Dedifferentiated amniotic fluid mesenchymal stem cell (primary cell): ENCODE data around the gene ICA1.

Experiments
- DNase-seq: peaks from one replicate; pipeline ENCODE4 v3.0.0-alpha.2; 2016; ENCODE audit errors: extremely low spot score

ICA1 gene

DNA sequence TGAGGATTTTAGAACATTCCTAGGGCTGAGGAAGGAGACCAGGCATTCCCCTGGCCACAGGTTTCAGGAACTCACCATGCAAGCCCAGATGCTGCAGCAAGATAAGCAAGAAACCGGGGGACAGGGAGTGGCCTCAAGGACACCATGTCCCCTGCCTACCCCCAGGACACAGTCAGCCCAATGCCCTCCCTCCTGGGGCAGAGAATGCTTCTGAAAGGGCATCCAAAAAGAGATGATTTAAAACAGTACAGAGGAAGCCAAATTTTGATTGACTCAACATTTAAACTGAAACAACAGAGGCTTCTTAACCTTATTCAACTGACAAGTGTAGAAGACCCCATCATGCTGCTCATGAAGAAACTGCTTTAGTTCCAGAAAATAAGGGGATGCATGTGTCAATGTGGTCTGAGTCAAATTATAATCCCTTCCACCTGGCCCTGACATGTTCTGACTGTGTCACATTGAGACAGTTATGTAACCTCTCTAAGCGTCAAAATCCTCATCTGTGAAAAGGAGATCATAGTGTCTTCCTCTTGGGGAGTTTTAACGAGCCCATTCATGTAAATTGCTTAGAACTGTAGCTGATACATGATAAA, 60.0 kb downstream of the ICA1 start:
- DNase-seq: no peak

DNA sequence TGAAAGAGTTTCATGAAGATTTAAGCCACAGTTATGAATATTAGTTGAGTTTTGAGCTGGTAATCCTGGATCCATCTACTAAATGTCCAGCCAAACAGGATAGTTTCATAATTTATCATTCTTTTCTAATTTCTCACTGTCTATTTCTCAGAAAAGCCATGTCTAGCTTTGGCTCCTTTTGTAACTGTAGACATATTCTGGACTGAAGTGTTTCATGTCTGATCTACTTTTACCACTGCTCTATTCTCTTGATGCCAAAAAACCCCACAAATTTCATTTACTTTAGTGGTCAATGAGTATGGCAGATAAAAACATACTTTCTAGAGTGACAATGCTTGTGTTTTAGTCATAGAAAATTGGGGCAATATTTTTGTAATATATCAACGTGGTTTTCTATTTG, 61.2 kb downstream of the ICA1 start:
- DNase-seq: no peak

DNA sequence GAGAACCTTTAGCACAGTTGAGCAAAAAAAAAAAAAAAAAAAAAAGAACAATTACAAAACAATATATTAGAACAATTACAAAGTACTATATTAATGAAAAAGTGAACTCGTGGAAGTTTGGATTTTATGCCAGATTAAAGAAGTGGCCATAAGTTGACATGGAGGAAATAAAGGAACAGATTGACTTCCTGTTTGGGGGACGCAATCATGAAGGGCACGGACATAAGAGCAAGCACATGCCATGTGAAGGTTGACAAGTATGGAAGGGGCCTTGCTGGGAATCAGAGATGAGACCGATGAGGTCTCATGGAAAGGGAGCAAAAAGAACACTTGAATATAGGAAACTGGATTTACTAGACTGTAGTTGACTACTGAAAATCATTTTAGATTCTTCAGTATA, 61.7 kb downstream of the ICA1 start:
- DNase-seq: no peak

DNA sequence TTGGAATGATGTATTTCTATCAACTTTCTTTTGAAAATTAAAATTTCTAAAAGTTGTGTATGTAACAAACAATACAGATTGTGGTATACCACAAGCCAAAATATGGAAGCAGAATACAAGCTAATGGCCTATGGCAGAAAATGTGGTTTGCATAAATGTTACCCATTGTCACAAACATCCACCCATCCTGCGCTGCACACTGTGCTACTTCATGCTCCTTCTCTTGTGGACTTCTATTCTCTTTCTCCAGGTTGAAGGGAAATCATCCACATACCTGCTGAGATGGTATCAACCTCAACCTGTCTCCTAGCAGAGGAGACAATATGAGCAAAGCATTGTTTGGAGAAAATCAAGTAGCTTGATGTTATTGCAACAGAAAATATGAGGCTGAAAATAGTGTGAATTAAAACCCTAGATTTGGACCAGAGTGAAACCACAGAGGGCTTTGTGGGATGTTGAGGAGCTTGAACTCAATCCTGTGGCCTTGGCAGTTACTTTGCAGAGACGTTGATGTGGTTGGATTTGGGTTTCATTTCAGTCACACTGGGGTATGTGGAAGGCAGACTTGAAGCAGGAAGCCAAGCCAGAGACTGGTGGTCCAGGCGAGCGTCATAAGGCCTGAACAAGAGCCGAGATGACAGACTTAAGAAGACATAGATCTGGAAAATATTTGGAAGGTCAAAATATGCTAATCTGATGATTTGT, 63.8 kb downstream of the ICA1 start:
- no peak for DNase-seq

DNA sequence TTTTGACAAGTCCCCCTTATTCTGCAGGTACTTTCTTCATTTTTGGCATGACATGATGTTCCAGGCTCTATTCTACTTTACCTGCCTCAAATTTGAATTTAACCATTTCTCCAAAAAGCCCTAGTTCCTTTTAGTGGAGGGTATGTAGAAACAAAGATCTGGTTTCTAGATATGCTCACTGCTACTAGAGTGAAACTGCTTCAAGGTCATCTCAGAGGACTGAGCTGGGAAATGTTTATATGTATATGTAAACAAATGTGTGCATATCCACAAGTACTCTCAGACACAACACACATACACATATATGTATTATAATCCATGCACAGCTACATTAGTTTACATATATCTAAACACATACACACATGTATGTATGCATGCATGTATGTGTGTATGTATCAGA, 69.1 kb downstream of the ICA1 start:
- DNase-seq: no peak

DNA sequence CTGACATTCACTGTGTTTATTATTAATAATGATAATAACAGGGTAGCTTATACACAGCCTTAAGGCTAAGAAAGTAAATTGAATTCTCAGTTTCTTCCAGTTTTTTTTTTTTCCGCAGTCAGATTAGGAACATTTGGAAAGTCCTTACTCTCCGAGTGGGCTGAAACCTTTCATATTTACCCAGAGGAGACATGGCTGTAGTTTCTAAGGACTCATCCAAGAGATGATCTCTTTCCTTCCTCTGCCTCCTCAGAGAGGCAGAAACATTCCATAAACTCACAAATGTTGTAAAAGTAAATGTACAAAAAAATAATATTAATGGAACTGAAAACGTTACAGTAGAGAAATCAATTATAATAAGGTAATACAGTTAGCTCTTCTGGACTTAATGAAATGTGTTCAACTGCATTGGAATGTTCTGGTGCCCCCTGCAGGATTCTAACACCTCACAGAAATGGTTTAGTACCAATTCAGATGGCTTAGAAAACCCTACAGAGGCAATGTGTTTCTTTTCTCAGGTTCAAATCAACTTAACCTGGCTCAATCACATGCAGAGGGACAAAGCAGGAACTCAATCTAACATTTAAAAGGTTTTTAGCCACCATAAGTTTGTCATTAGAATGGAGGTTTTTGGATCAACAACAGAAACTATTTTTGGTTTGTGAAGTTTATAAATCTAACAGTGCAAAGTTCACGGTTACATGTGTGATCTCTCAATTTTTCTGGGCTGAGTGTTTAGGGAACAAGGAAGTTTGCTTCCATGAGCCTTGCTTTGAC, 71.7 kb downstream of the ICA1 start:
- peak; percentile 62 for DNase-seq

DNA sequence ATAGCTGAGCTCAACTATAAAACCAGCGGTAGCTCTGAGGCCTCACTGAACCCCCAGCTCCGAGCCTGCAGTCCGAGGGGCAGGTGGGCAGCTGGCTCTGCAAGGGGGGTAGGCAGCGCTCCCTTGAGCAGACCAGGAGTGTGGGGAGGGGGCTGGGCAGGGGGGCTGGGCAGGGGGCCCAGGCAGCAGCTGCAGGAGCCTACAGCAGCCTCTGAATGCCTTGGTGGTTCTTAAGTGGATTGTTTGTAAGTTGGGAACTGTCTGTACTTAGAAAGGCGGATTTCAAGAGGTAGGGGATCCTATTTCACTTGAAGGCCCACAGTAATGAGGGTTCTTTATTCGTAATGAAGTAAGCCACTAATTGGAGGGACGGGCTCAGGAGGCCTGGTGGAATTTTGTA, 72.3 kb downstream of the ICA1 start:
- no peak for DNase-seq

DNA sequence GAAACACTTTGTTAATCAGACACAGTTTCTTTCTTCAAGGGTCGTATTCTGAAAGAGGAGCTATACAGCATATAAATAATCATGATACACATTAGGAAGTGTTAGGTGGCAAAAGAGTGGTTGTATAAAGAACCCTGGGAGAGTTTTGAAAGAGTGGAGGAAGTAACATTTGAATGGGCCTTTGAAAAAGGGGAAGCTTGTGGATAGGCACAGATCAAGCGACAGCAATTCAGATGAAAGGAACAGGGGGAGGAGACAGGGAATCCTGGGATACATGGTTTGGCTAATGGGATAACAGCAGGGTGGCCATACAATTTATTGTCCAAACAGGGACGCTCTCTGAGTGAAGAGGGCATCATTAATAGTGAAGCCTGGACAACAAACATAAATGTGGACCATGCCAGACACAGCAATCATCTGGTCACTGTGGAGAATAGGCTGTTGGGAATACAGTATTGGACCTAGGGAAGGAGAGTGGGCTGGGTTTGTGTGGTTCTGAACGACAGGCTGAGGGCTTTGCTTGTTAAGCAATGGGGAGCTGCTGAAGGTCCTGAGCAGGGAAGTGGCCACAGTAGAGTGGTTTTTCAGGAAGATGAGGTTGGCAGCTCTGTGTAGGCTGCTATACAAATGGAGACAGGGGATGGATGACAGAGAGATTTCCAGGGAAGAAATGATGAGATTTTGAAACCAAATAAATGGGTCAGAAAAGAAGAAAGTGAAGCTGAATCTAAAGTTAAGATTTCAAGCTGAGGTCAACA, 75.9 kb downstream of the ICA1 start:
- no peak for DNase-seq

DNA sequence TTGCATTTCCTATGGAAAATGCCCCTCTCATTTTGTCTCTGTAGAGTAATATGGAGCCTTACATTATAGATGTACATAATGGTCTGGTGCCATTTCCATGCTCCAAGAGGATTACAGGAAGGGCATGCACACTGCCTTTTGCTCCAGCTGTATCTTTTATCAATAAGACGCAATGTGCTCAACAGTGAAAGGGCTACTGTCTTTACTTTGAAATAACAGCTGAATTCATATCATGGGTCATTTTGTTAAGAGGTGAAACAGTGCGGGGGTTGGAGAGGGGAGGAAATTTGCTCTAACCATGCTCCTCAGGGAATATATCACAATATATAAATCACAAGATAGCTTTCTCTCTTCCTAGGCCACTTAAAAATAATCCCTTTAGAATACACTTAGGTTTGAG, 77.7 kb downstream of the ICA1 start:
- no peak for DNase-seq

DNA sequence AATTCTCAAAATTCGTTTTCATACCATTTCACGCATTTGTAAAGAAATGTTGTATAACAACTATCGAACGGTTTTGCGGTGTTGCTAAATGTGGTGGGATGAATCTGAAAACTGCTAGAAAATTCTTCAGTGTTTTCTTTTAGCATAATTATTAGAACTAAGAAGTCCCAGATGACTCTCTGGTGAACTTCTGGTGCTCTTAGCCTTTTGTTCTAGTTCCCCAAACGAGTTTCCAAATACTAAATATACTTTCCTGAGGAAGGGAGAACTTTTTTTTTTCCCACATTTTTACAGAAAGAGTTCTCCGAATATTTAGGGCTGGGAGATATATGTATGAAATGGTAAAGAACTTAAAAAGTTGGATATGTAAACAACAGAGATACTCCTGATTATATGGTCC, 82.5 kb downstream of the ICA1 start:
- no peak for DNase-seq

DNA sequence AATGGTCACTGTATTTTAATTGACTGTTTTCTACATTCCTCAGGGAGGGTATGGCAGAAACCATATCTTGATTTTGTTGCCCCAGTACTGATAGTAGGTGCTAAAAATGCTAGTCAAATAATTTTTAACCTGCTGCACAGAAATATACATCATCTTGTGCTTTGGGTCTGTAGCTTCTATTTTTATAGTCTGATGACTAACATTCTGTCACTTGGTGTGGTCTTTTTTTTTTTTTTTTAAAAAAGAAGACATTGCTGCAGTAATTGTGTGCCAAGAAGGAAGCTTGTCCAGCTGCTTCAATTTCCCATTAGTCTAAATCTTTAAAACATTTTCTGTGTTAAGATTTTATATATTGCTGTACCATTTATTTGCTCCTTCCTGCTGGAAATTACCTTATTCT, 83.6 kb downstream of the ICA1 start:
- DNase-seq: no peak

DNA sequence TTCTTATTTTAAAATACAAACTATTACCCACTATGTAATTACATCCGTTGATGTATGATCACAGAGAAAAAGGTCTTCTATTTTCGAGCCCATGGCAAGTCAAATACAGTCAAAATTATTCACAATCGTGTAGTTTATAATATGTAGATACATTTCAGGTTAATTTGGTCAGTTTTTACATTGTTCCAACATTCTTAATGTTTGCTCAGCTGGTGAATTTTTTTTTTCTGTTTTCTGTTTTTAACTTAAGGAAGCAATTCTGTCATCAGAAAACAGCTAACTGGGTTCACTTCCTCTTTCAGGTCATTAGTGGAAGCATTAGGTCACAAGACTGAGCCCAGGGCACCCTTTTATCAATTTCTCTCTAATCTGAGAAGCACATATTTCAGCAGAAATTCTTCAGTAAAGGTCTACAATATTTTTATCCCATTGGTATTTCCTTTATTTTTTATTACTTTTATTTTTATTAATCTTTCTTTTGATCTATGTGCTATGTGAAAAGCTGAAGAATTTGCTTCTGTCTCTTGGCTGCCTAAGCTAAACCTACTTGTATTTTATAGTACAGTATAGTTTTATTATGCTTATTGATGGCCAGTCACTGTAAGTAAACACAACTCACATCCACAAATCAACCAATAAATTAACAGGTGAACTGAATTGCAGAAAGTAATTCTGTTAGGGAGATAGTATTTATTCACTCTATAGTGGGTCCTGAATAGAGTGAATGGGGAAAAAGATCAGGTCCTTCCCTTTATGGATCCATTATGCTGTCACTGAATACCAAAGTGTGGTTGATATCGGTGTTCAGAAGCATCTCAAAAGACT, 84.6 kb downstream of the ICA1 start:
- no peak for DNase-seq

DNA sequence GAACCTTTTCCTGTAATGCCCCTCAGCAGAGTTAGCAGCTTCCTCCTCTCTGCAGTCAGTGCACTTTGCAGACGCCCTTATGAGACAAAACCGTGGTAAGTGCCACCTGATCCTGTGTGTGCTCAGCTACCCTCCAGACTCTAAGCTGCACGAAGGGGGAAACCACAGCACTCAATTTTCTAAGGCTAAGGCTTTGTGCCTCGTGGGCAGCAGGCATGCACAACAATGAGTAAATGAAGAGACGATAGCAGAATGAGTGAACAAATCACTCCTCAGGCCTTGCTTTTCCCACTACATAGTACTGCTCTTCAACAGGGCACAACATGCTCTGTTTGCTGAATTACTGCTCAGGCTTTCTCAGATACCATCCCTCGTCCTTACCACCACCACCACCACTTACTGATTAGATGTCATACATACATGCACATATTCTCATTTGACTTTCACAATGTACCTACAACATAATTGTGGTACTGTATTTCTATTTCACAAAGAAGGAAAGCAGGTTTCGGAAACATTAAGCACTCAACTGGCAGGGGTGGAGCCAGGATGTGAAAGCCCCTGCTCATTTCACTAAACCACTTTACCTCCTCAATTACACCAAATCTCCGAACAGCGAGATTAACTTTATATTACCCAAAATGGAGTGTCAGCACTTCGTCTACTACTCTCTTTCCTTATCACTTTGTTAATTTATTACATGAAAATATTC, 85.4 kb downstream of the ICA1 start:
- DNase-seq: no peak

DNA sequence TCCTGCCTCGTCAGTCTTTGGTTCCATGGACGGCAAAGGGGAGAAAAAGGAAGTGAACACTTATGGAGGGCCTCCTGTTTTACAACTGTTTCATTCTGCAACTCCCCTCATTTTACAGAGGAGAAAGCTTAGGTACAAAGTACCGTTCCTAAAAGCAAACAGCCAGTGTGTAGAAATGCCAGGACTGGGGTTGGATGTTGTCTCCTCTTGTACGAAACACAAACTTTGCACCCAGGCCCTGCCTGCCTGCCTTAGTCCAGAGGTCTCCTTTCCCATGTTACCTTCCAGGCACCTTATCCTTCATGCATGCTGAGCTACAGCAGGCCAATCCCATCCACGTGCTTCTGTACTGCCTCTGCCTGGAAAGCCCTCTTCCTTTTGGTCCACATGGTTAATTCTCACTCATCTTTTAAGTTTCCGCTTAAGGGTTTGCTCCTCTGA, 86.0 kb downstream of the ICA1 start:
- DNase-seq: no peak

DNA sequence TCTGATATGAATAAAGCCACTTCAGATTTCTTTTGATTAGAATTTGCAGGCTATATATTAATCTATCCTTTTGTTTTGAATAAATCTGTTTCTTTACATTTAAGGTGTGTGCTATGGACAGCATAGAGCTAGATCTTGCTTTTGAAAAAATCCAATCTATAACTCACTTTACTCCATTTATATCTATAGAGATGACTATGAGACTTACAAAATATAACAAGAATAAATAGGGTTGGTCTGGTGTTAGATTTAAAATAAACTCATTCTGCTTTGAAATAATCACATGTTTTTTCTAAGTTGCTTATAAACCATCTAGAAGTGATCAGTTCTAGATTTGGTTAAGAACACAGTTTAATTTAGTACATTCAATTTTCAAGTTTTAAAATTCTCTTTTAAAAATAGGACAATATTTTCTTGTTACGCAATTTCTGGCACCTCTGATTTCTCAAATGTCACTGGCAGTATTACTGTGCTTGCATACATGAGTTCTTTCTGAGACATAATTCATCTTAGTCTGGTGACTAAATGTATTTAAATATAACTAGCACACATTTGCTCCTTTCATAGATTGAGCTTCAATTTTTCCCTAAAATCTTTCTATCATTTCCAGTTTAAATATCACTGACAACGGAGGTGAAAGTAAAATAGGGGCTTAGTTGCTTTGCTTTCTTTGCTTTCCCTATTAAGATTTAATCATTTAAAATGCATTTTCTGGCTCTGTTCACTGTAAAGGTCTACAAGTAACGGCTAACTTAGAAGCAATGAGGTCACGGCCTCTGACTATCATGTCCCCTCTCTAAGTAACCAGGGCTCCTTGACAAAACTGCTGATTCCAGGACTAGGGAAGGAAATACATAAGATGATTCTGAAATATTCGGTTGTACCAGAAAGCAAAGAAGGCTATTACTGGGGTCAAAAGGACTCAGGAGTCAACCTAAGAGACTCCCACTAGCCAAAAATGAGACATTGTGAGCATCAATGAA, 89.3 kb downstream of the ICA1 start:
- no peak for DNase-seq

DNA sequence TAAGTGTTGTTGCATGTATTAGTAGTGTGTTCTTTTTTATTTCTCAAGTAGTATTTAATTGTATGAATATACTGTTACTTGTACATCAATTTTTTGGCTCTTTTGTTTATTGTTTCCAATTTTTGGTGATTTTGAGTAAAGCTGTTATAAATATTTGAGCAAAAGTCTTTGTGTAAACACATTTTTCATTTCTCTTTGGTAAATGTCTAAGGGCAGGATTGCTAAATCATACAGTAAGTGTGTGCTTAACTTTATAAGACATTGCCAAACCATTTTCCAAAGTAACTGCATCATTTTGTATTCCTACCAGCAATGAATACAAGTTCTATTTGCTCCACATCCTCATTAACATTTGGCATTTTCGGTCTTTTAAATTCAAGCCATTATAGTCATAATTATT, 92.8 kb downstream of the ICA1 start:
- no peak for DNase-seq

DNA sequence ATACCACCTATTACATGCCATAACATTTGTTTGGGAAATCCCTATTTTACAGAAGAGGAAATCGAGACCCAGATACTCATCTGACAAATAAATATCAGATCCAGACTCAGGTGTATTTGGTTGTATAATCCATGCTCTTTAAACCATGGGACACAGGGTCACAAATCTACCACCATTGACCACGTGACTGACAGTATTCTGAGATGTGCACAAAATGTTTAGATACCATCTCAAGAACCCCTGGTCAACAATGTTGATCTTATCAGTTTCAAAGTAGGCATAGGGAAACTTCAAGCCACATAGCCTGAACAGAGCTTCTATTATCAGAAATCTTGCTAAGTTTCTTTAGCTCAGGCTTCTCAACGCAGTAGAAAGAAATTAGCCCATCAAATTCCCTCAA, 93.6 kb downstream of the ICA1 start:
- DNase-seq: no peak

DNA sequence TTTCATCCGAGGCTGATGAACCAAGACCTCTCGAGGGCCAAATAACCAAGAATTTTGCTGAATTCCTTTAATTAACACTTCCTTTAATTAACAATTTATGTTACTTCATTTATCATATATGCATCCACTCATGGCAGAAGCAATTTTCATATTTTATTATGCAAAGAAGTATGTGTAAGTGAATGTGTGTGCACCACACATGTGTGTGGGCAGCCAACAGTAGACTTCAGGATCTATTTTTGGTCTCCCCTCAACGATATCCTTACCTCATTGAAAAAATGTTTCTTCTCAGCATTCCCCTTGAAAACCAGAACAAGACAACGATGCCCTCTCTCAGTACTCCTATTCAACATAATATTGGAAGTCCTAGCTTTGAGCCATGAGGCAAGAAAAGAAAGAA, 96.8 kb downstream of the ICA1 start:
- no peak for DNase-seq

DNA sequence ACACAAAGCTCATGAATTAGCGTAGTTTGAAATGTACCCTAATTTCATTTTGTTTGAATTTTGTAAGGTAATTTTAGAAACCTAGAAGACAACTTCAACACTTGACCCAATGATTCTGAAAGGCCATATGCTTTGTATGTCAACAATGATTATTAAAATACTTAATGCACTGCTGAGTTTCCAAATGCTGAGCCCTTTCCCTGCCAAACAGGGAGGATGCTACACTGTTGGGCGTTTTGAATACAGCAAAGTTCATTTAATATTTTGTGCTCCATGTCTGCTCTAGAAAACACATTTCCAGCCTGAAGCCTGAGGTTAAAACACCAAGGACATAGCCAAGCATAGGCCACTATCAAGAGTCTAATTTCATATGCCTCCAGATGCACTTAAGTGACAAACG, 99.8 kb downstream of the ICA1 start:
- no peak for DNase-seq

DNA sequence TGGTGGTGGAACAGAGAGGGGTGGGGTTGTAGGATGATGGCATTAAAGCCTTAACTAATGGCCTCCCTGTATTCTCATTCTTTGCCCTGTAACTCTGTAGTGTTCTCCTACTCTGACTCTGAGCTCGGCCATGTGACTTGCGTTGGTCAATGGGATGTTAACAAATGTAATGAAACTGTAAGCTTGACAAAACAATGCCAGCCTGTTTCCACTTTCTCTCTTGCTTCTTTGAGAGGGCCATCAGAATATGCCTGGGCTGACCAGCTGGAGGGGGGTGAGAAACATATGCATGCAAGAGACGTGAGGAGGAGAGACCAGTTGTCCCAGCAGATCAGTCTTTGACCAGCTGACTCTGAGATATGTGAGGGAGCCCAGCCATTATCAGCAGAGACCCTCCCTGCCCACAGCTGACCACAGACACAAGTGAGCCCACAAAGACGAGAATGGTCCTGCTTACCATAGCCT, 100.6 kb downstream of the ICA1 start:
- no peak for DNase-seq
